H9 (cell line): ENCODE results near the gene PAH. TPM values are rescaled to one million over a fixed set of nuclear protein-coding genes. Genes with fewer than 3 reads are reported as not detected.

Source experiments
- DNase-seq: peaks from one replicate; pipeline ENCODE4 v3.0.0-alpha.2; 2017
- H2AFZ ChIP-seq: one replicate; pipeline ENCODE4 v1.6.1; 2013; ENCODE audit warnings: mild to moderate bottlenecking, low read length, control low read depth, moderate library complexity
- H2AK5ac ChIP-seq: 2 replicates; pipeline ENCODE4 v1.6.1; 2013; ENCODE audit warnings: low read length, control low read depth, mixed read lengths; ENCODE audit not compliant: insufficient read length
- H2BK120ac ChIP-seq: one replicate; pipeline ENCODE4 v1.6.1; 2013; ENCODE audit warnings: low read depth, mild to moderate bottlenecking, low read length, control low read depth, inconsistent platforms; ENCODE audit not compliant: poor library complexity, severe bottlenecking
- H2BK12ac ChIP-seq: 2 replicates; pipeline ENCODE4 v1.6.1; 2013; ENCODE audit warnings: low read length, control low read depth, mixed read lengths, low read depth; ENCODE audit not compliant: insufficient read length
- H2BK15ac ChIP-seq: 2 replicates; pipeline ENCODE4 v1.6.1; 2013; ENCODE audit warnings: low read depth, low read length, control low read depth
- H2BK20ac ChIP-seq: one replicate; pipeline ENCODE4 v1.6.1; 2013; ENCODE audit warnings: low read depth, mild to moderate bottlenecking, low read length, control low read depth, inconsistent platforms; ENCODE audit not compliant: poor library complexity, severe bottlenecking
- H2BK5ac ChIP-seq: 2 replicates; pipeline ENCODE4 v1.6.1; 2013; ENCODE audit warnings: low read length, control low read depth, mixed read lengths; ENCODE audit not compliant: insufficient read length
- H3K14ac ChIP-seq: 2 replicates; pipeline ENCODE4 v1.6.1; 2013; ENCODE audit warnings: low read length, control low read depth; ENCODE audit not compliant: insufficient read depth
- H3K18ac ChIP-seq: 2 replicates; pipeline ENCODE4 v1.6.1; 2013; ENCODE audit warnings: low read depth, mild to moderate bottlenecking, mixed read lengths, low read length, control low read depth; ENCODE audit not compliant: insufficient read length
- H3K23ac ChIP-seq: 2 replicates; pipeline ENCODE4 v1.6.1; 2013; ENCODE audit warnings: low read length, control low read depth, mixed read lengths, low read depth; ENCODE audit not compliant: insufficient read length
- H3K23me2 ChIP-seq: 2 replicates; pipeline ENCODE4 v1.6.1; 2013; ENCODE audit warnings: low read depth, mild to moderate bottlenecking, mixed read lengths, low read length, control low read depth; ENCODE audit not compliant: insufficient read length, poor library complexity, severe bottlenecking
- H3K27ac ChIP-seq: 2 replicates; pipeline ENCODE4 v1.5.1; 2013; ENCODE audit warnings: low read length, control low read depth, mixed read lengths, low read depth; ENCODE audit not compliant: insufficient read length
- H3K27me3 ChIP-seq: 2 replicates; pipeline ENCODE4 v1.6.1; 2013; ENCODE audit warnings: low read length, control low read depth, inconsistent platforms; ENCODE audit not compliant: insufficient read depth
- H3K4ac ChIP-seq: 2 replicates; pipeline ENCODE4 v1.6.1; 2013; ENCODE audit warnings: low read depth, mild to moderate bottlenecking, control low read depth, inconsistent platforms, low read length, moderate library complexity
- H3K4me1 ChIP-seq: 2 replicates; pipeline ENCODE4 v1.6.1; 2013; ENCODE audit warnings: low read length, control low read depth, inconsistent platforms; ENCODE audit not compliant: insufficient read depth
- H3K4me2 ChIP-seq: 2 replicates; pipeline ENCODE4 v1.6.1; 2013; ENCODE audit warnings: low read length, control low read depth, mixed read lengths; ENCODE audit not compliant: insufficient read length, insufficient read depth
- H3K56ac ChIP-seq: 2 replicates; pipeline ENCODE4 v1.6.1; 2013; ENCODE audit warnings: low read depth, mild to moderate bottlenecking, mixed read lengths, low read length, control low read depth; ENCODE audit not compliant: insufficient read length
- H3K79me1 ChIP-seq: 2 replicates; pipeline ENCODE4 v1.6.1; 2013; ENCODE audit warnings: low read depth, mild to moderate bottlenecking, moderate library complexity, low read length, control low read depth, inconsistent platforms; ENCODE audit not compliant: insufficient read depth, poor library complexity, severe bottlenecking
- H3K79me2 ChIP-seq: 2 replicates; pipeline ENCODE4 v1.6.1; 2013; ENCODE audit warnings: low read length, control low read depth, inconsistent platforms; ENCODE audit not compliant: insufficient read depth
- H3K9ac ChIP-seq: 2 replicates; pipeline ENCODE4 v1.6.1; 2013; ENCODE audit warnings: low read length, control low read depth, mixed read lengths; ENCODE audit not compliant: insufficient read length; ENCODE audit errors: extremely low read depth
- H3K9me3 ChIP-seq: one replicate; pipeline ENCODE4 v1.6.1; 2013; ENCODE audit warnings: low read depth, low read length, inconsistent platforms; ENCODE audit not compliant: control insufficient read depth
- H3T11ph ChIP-seq: one replicate; pipeline ENCODE4 v1.6.1; 2013; ENCODE audit warnings: mild to moderate bottlenecking, low read length, control low read depth, inconsistent platforms
- H4K20me1 ChIP-seq: one replicate; pipeline ENCODE4 v1.6.1; 2013; ENCODE audit not compliant: control insufficient read depth, insufficient read length, insufficient read depth
- H4K5ac ChIP-seq: 2 replicates; pipeline ENCODE4 v1.6.1; 2013; ENCODE audit warnings: low read depth, mild to moderate bottlenecking, mixed read lengths, low read length, control low read depth; ENCODE audit not compliant: insufficient read length
- H4K8ac ChIP-seq: replicated peaks from 2 replicates; pipeline ENCODE4 v1.6.1; 2013; ENCODE audit warnings: low read length, control low read depth, mixed read lengths, low read depth; ENCODE audit not compliant: insufficient read length
- H4K91ac ChIP-seq: 2 replicates; pipeline ENCODE4 v1.6.1; 2013; ENCODE audit warnings: low read depth, mild to moderate bottlenecking, moderate library complexity, mixed read lengths, low read length, control low read depth; ENCODE audit not compliant: insufficient read length
- H3K27ac Mint-ChIP-seq, 3 experiments: 2 replicates in 2 of 3; 3 replicates in 1 of 3; pipeline ENCODE4 v1.8.0; 2020 to 2021; ENCODE audit warnings: mixed read lengths in 3 of 3, mild to moderate bottlenecking in 1 of 3, moderate library complexity in 1 of 3
- H3K27me3 Mint-ChIP-seq: 2 replicates; pipeline ENCODE4 v1.8.0; 2021; ENCODE audit warnings: low read depth, mild to moderate bottlenecking, moderate library complexity, mixed read lengths
- H3K36me3 Mint-ChIP-seq, 3 experiments: 2 replicates in 2 of 3; 3 replicates in 1 of 3; pipeline ENCODE4 v1.8.0; 2020 to 2021; ENCODE audit warnings: low read depth in 3 of 3, mixed read lengths in 3 of 3; ENCODE audit not compliant: insufficient read depth in 1 of 3
- H3K4me1 Mint-ChIP-seq, 2 experiments: 2 replicates each; pipeline ENCODE4 v1.8.0; 2020; ENCODE audit warnings: mixed read lengths in 2 of 2
- H3K4me3 Mint-ChIP-seq, 2 experiments: 2 replicates in 1 of 2; 3 replicates in 1 of 2; pipeline ENCODE4 v1.8.0; 2020 to 2021; ENCODE audit warnings: mild to moderate bottlenecking in 2 of 2, mixed read lengths in 2 of 2, moderate library complexity in 1 of 2
- H3K9me3 Mint-ChIP-seq, 2 experiments: 2 replicates in 1 of 2; 3 replicates in 1 of 2; pipeline ENCODE4 v1.8.0; 2020; ENCODE audit warnings: mild to moderate bottlenecking in 2 of 2, mixed read lengths in 2 of 2, moderate library complexity in 1 of 2
- WGBS: extraction: QIAGEN DNeasy Blood & Tissue Kit; methylation state at CpG from one replicate; pipeline ENCODE4 v1.1.7; 2013; ENCODE audit warnings: missing lambda C conversion rate, low lambda C conversion rate, mixed read lengths; ENCODE audit not compliant: insufficient read length; ENCODE audit errors: extremely low coverage; 5-methylcytosine and 5-hydroxymethylcytosine counted together
- total RNA-seq: library from RNA; stranded (reverse); gene quantifications from 2 replicates; pipeline ENCODE4 v1.2.1, GENCODE V29; 2021
- TF ChIP-seq, protein P1 (sequence below): fragments of 200-600 bp; sonication (generic); conservative IDR thresholded peaks from 3 replicates; pipeline ENCODE4 v1.8.0; 2021; ENCODE audit warnings: antibody characterized with exemption, mild to moderate bottlenecking

PAH gene
- total RNA-seq, 1 experiment from 2014 or later, result 6.1 TPM

DNA sequence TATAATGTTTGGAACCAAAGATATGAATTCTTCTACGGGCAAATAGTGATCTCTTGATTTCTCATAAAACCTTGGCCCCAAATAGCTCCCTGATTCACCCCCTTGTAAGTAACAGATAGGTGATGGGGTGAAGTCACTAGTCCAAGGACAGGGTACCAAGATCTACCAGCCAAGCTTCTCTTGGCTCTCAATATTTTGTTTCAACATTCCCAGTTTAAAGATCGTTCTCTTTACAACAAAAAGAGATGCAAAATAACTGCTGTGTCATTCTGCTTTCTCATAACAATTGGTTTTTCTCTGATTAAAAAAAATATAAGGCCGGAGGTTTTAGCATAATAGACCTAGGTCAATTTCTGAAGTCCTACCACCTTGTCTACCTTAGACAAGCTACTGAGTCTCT, 11.8 kb downstream of the PAH start:
- Histone ChIP-seq H3K79me2 (no peaks in the 10 kb centered on the region), H3K4ac (no peak overlapping the region), H3K4me1 (no peaks in the 10 kb centered on the region), H2BK12ac (no peak overlapping the region), H3T11ph (no peak overlapping the region), H3K4me2 (no peak overlapping the region), H3K27ac (no peak overlapping the region), H2BK120ac (no peak overlapping the region), H3K18ac (no peak overlapping the region), H3K23ac (no peak overlapping the region), H2BK20ac (no peak overlapping the region), H4K5ac (no peak overlapping the region), H4K20me1 (no peaks in the 10 kb centered on the region), H2BK5ac (no peak overlapping the region), H3K9me3 (no peaks in the 10 kb centered on the region), H3K79me1 (no peaks in the 10 kb centered on the region), H2AFZ (no peak overlapping the region), H3K27me3 (no peaks in the 10 kb centered on the region), H4K91ac (no peak overlapping the region), H2BK15ac (no peak overlapping the region), H3K14ac (no peak overlapping the region), H3K9ac (no peak overlapping the region), H2AK5ac (no peak overlapping the region), H4K8ac (no peak overlapping the region), H3K56ac (no peak overlapping the region), H3K23me2 (no peaks in the 10 kb centered on the region)
- Mint-ChIP-seq H3K4me3 (no peak overlapping the region), H3K9me3 (no peaks in the 10 kb centered on the region), H3K27me3 (no peaks in the 10 kb centered on the region; the same call in 1 of the 2 replicates), H3K27ac (no peak overlapping the region), H3K4me1 (no peaks in the 10 kb centered on the region), H3K36me3 (no peaks in the 10 kb centered on the region)
- TF ChIP-seq, protein P1, sequence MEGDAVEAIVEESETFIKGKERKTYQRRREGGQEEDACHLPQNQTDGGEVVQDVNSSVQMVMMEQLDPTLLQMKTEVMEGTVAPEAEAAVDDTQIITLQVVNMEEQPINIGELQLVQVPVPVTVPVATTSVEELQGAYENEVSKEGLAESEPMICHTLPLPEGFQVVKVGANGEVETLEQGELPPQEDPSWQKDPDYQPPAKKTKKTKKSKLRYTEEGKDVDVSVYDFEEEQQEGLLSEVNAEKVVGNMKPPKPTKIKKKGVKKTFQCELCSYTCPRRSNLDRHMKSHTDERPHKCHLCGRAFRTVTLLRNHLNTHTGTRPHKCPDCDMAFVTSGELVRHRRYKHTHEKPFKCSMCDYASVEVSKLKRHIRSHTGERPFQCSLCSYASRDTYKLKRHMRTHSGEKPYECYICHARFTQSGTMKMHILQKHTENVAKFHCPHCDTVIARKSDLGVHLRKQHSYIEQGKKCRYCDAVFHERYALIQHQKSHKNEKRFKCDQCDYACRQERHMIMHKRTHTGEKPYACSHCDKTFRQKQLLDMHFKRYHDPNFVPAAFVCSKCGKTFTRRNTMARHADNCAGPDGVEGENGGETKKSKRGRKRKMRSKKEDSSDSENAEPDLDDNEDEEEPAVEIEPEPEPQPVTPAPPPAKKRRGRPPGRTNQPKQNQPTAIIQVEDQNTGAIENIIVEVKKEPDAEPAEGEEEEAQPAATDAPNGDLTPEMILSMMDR, result no peak
- WGBS, result no CpG with 5 or more reads among the region's 3 CpGs
- DNase-seq, result no peak
